ENCODE data around the gene STAT6. TPM values are rescaled to one million over a fixed set of nuclear protein-coding genes. Genes with fewer than 3 reads are reported as not detected.

STAT6 gene
- total RNA-seq, 1 experiment from 2014 or later = 44.2 TPM

DNA sequence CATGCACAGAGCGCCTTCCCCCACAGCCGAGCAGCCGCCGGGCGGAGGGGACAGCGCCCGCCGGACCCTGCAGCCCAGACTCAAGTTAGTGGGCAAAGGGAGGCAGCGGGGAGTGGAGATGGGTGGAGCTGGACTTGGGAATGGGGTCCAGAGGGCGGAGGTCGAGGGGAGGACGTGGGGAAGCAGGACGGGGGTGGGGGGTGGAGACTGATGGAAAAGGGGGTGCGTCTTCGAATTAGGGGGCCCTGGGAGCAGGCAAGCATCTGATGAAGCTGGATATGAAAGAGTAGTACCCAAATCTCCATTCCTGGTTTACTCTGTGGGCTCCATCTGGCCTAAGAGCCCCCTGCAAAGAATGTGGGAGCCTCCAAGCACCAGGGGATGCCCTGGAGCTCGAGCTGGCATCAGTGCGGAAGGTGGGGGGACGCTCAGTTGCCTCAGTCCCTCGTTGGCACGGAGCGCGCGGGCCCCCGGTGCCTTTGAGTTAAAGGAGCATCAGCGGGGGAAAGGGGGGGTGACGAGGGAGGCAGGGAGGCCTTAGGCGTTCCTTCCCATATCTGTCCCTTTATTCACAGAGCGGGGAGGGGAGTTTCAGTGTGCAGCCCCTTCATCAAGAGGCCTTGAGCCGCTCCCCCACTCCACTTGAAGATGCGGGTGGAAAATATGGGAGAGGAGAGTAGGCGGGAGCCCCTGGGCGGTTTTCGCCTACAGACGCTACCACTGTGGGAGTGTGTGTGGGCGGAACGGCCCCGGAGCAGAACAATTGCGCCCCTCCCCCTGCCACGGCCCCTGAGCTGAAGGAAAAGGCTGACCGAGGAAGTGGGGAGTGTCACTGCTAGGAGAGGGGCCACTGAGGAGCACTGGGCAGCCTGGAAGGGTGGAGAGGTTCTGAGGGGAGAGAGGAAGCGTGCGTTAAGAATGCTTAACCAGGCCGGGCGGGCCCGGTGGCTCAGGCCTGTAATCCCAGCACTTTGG lies 21.6 kb downstream of the STAT6 start:
- Histone ChIP-seq H3K27me3 (replicated peaks; ENCODE audit: control insufficient read depth, insufficient read depth, low read length) (no peaks in the 10 kb centered on the region), H3K4me1 (peaks cover 23% of the 10 kb centered on the region), H3K9me3 (no peaks in the 10 kb centered on the region), H3K4me3 (ENCODE audit: low read depth, low read length) (peak overlapping the region; percentile 97), H3K36me3 (ENCODE audit: control insufficient read depth, insufficient read depth, low read length) (peaks cover 7% of the 10 kb centered on the region)
- H3K9me3 Mint-ChIP-seq (ENCODE audit: unreplicated experiment) = no peaks in the 10 kb centered on the region
- peak; percentile 65 to 68 for DNase-seq
- ChIA-PET POLR2A (interaction anchor here (0.8 to 4.4 kb wide), 5 partner anchors 10 to 140 kb away, joined by 3 to 56 read pairs (median 5); partner anchors contain the start of genes NEMP1, SHMT2 and STAT6), CTCF (interaction anchor here (0.7 to 4.4 kb wide), 4 partner anchors 11 to 22 kb away, joined by 3 to 24 read pairs (median 10); partner anchors contain the start of genes NEMP1 and STAT6)
- peaks cover 40% of the 10 kb centered on the region for H3K4me1 Mint-ChIP-seq (ENCODE audit: low read depth, unreplicated experiment)
- intact Hi-C loops (cut with micrococcal nuclease; ENCODE audit: unreplicated experiment) = no loop called here
- BruUV-seq (replicated peaks) = no TSS peak
- no peaks in the 10 kb centered on the region for H3K27me3 Mint-ChIP-seq (ENCODE audit: insufficient read depth, unreplicated experiment)
- peak overlapping the region; percentile 98 for H3K27ac Mint-ChIP-seq (ENCODE audit: unreplicated experiment)
- H3K4me3 Mint-ChIP-seq (ENCODE audit: unreplicated experiment) = peak overlapping the region; percentile 78
- H3K36me3 Mint-ChIP-seq (ENCODE audit: insufficient read depth, unreplicated experiment) = peaks cover 40% of the 10 kb centered on the region
- TF ChIP-seq, protein P1, sequence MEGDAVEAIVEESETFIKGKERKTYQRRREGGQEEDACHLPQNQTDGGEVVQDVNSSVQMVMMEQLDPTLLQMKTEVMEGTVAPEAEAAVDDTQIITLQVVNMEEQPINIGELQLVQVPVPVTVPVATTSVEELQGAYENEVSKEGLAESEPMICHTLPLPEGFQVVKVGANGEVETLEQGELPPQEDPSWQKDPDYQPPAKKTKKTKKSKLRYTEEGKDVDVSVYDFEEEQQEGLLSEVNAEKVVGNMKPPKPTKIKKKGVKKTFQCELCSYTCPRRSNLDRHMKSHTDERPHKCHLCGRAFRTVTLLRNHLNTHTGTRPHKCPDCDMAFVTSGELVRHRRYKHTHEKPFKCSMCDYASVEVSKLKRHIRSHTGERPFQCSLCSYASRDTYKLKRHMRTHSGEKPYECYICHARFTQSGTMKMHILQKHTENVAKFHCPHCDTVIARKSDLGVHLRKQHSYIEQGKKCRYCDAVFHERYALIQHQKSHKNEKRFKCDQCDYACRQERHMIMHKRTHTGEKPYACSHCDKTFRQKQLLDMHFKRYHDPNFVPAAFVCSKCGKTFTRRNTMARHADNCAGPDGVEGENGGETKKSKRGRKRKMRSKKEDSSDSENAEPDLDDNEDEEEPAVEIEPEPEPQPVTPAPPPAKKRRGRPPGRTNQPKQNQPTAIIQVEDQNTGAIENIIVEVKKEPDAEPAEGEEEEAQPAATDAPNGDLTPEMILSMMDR (IDR thresholded peaks at IDR 0.05; ENCODE audit: insufficient read depth in 1 of 2, low read depth in 1 of 2, low read length in 1 of 2, severe bottlenecking in 1 of 2, unreplicated experiment in 1 of 2) = no peak

DNA sequence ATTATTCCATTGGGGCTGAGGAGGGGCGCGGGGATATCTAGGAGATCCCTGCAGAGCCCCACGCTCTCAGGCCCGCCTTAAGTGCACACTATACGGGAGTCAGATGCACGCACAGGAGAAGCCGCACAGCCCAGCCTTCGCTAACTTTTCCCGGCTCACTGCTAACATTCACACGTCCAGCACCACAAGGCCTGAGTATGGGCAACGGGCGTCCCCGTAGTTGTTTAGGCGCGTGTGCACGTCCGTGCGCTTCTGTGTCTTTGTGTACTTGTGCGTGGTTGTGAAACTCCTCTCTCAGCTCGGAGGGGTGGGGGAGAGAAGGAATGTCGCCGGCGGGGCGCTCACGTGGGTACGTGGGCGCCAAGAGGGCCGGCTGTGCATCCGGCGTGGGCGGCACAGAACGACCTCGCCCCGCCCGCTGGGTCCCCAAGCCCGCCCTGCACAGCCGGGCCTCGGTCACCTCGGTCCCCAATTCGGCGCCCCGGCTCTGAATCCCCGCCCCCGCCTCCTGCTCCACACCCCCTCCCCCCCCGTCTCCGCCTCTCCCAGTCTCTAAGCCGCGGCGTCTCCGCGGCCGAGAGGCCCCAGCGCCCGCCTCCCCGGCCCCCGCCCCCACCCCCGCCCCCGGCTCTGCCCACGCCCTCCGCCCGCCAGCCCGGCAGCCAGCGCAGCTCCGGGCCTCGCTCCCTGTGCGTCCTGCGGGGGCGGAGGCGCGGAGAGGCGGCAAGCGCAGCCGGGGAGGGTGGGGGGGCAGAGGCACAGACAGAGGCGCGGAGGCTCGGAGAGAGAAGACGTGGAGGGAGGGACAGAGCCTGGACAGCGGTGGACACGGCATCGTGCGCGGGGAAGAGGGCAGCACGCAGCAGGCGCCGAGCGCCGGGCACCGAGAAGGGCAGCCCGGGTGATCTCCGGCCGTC lies 22.6 kb downstream of the STAT6 start, which contains the start of gene NAB2:
Gene NAB2, plus strand, starts transcription at position 761 of the 917 bp plus-strand sequence. CDS start 158 bp downstream, outside the sequence.
- H3K4me3 Mint-ChIP-seq (ENCODE audit: unreplicated experiment) = peak within 1 kb of the TSS; percentile 78
- BruUV-seq (replicated peaks) = no TSS peak
- DNase-seq = peak; percentile 94 to 95
- peaks cover 24% of the 10 kb centered on the region for H3K4me1 ChIP-seq
- H3K36me3 Mint-ChIP-seq (ENCODE audit: insufficient read depth, unreplicated experiment) = peaks cover 32% of the 10 kb centered on the region
- H3K27me3 ChIP-seq (replicated peaks; ENCODE audit: control insufficient read depth, insufficient read depth, low read length) = no peaks in the 10 kb centered on the region
- H3K36me3 ChIP-seq (ENCODE audit: control insufficient read depth, insufficient read depth, low read length) = peaks cover 7% of the 10 kb centered on the region
- no peaks in the 10 kb centered on the region for H3K9me3 ChIP-seq
- no peaks in the 10 kb centered on the region for H3K27me3 Mint-ChIP-seq (ENCODE audit: insufficient read depth, unreplicated experiment)
- CTCF ChIA-PET = interaction anchor here (2.4 to 4.4 kb wide), 4 partner anchors 10 to 39 kb away, joined by 9 to 35 read pairs (median 18); partner anchors contain the start of genes NEMP1 and STAT6
- H3K9me3 Mint-ChIP-seq (ENCODE audit: unreplicated experiment) = no peaks in the 10 kb centered on the region
- intact Hi-C loops (cut with micrococcal nuclease; ENCODE audit: unreplicated experiment) = loop anchor here (1.0 kb wide), 1 partner anchor 10 kb away; the partner anchor contains the start of gene NEMP1
- POLR2A ChIA-PET = interaction anchor here (0.6 to 4.4 kb wide), 10 partner anchors 8 to 476 kb away, joined by 3 to 56 read pairs (median 6); partner anchors contain the start of genes NEMP1, PTGES3, SHMT2 and STAT6
- TF ChIP-seq, protein P1 (IDR thresholded peaks at IDR 0.05; ENCODE audit: insufficient read depth in 1 of 2, low read depth in 1 of 2, low read length in 1 of 2, severe bottlenecking in 1 of 2, unreplicated experiment in 1 of 2) = no peak
- peaks cover 34% of the 10 kb centered on the region for H3K4me1 Mint-ChIP-seq (ENCODE audit: low read depth, unreplicated experiment)
- peak within 1 kb of the TSS; percentile 97 for H3K4me3 ChIP-seq (ENCODE audit: low read depth, low read length)
- H3K27ac Mint-ChIP-seq (ENCODE audit: unreplicated experiment) = peak within 1 kb of the TSS; percentile 98
